Measurements from ENCODE around the gene DNAJC16. TPM values are rescaled to one million over a fixed set of nuclear protein-coding genes. Genes with fewer than 3 reads are reported as not detected.

The DNAJC16 gene
- total and polyA plus RNA-seq, 2 of the 4 experiments (the other 2 are of a cell fraction), result 8.0 to 13.1 TPM

- TF ChIP-seq MAZ (IDR thresholded peaks at IDR 0.05; ENCODE audit: borderline replicate concordance, low read depth, low read length) (no peak), MXI1 (IDR thresholded peaks at IDR 0.05; ENCODE audit: borderline replicate concordance, low read depth, low read length) (no peak), NFE2L2 (IDR thresholded peaks at IDR 0.05; ENCODE audit: low read depth, low read length) (no peak), RFX5 (IDR thresholded peaks at IDR 0.05; ENCODE audit: low read depth, low read length) (no peak), CEBPB (IDR thresholded peaks at IDR 0.05; ENCODE audit: low read depth, low read length) (no peak), CHD1 (IDR thresholded peaks at IDR 0.05; ENCODE audit: low read depth, low read length) (no peak), SMC3 (IDR thresholded peaks at IDR 0.05; ENCODE audit: low read depth, low read length) (no peak), CTCF (conservative IDR thresholded peaks at IDR 0.05; ENCODE audit: low read depth, low read length) (no peak), RAD21 (IDR thresholded peaks at IDR 0.05; ENCODE audit: low read length) (no peak), RCOR1 (IDR thresholded peaks at IDR 0.05; ENCODE audit: insufficient replicate concordance, low read length) (no peak), FOS (IDR thresholded peaks at IDR 0.05; ENCODE audit: low read depth, low read length) (no peak), BHLHE40 (IDR thresholded peaks at IDR 0.05; ENCODE audit: low read depth, low read length) (no peak)
- DNase-seq (no peak), ATAC-seq (ENCODE audit: low read depth) (no peak)
- no TSS peak for BruUV-seq (replicated peaks)
- Histone ChIP-seq H2BK20ac (ENCODE audit: low read depth, low read length) (no peak overlapping the region), H3K9ac (ENCODE audit: low read depth, low read length) (no peak overlapping the region), H3K18ac (ENCODE audit: low read depth, low read length) (no peak overlapping the region), H3K4ac (ENCODE audit: low read depth, low read length) (no peak overlapping the region), H3K4me1 (ENCODE audit: control insufficient read depth, insufficient read depth, low read length) (no peaks in the 10 kb centered on the region), H2BK5ac (ENCODE audit: low read depth, low read length, poor library complexity, severe bottlenecking) (no peak overlapping the region), H3K4me3 (ENCODE audit: insufficient read depth, low read depth, low read length) (no peak overlapping the region), H2AK9ac (replicated peaks; ENCODE audit: low read depth, low read length, poor library complexity) (no peak overlapping the region), H2AK5ac (ENCODE audit: low read depth, low read length) (no peak overlapping the region), H4K8ac (ENCODE audit: low read depth in 2 of 2, low read length in 2 of 2) (no peak overlapping the region), H3K36me3 (ENCODE audit: control insufficient read depth, insufficient read depth, low read length) (peaks cover 11% of the 10 kb centered on the region), H3K9me3 (ENCODE audit: control insufficient read depth, insufficient read depth, low read length) (no peaks in the 10 kb centered on the region), H2BK15ac (ENCODE audit: low read depth, low read length) (no peak overlapping the region), H3K23ac (ENCODE audit: low read depth, low read length) (no peak overlapping the region), H3K27ac (ENCODE audit: insufficient read depth, low read length) (no peak overlapping the region), H3K27me3 (ENCODE audit: control insufficient read depth, insufficient read depth, low read length) (no peaks in the 10 kb centered on the region), H3K14ac (replicated peaks; ENCODE audit: low read depth, low read length) (no peak overlapping the region), H3K79me1 (ENCODE audit: low read depth in 1 of 2, low read length in 2 of 2) (no peaks in the 10 kb centered on the region), H3K56ac (ENCODE audit: extremely low read depth, insufficient read depth, low read length) (no peak overlapping the region), H4K20me1 (ENCODE audit: insufficient read depth, low read length) (no peaks in the 10 kb centered on the region), H2AFZ (replicated peaks; ENCODE audit: low read length, poor library complexity) (no peak overlapping the region), H2BK120ac (ENCODE audit: low read depth, low read length) (no peak overlapping the region), H3K9me1 (ENCODE audit: insufficient read depth, low read length) (no peaks in the 10 kb centered on the region), H4K5ac (ENCODE audit: low read depth, low read length) (no peak overlapping the region), H4K91ac (ENCODE audit: insufficient read depth, low read depth, low read length) (no peak overlapping the region), H3K4me2 (ENCODE audit: low read depth, low read length) (no peak overlapping the region)
- POLR2A ChIA-PET (ENCODE audit: unreplicated experiment), result no interaction called here
- 100% methylated on average over 1 of the region's 9 CpGs; no CpG with 5 or more reads in 1 of the 2 experiments for WGBS, 2 experiments (ENCODE audit: extremely low coverage in 2 of 2, insufficient read length in 1 of 2)
- dilution Hi-C loops (cut with HindIII; ENCODE audit: low sequenced_read_pairs, unreplicated experiment) (no loop called here), in situ Hi-C loops (cut with MboI; ENCODE audit: low sequenced_read_pairs) (no loop called here), intact Hi-C loops (cut with micrococcal nuclease) (no loop called here)
- CTCF ChIA-PET, result no interaction called here
Measured at GRCh38 chr1:15493869-15494390, 32.7 kb upstream of the DNAJC16 start.

All from IMR-90 (cell line).